Smooth muscle cell (in vitro differentiated cells): ENCODE results near the gene MRAP. TPM values are rescaled to one million over a fixed set of nuclear protein-coding genes. Genes with fewer than 3 reads are reported as not detected.

ENCODE experiments used
- DNase-seq: peaks from one replicate; lab custom pipeline; 2025; ENCODE audit not compliant: unreplicated experiment; lab: John Stamatoyannopoulos, UW
- H2AFZ ChIP-seq: fragments of 200-600 bp; sonication (generic); 2 replicates; pipeline ENCODE4 v1.6.0; 2016; ENCODE audit warnings: antibody characterized with exemption, low read depth, mild to moderate bottlenecking
- H3F3A ChIP-seq: fragments of 200-600 bp; sonication (generic); 2 replicates; pipeline ENCODE4 v1.6.0; 2017; ENCODE audit warnings: antibody characterized with exemption, low read depth
- H3K27ac ChIP-seq: fragments of 200-600 bp; sonication (generic); 2 replicates; pipeline ENCODE4 v1.5.1; 2016; ENCODE audit warnings: low read depth, mild to moderate bottlenecking
- H3K27me3 ChIP-seq: fragments of 200-600 bp; sonication (generic); 2 replicates; pipeline ENCODE4 v1.6.1; 2016; ENCODE audit warnings: low read depth, mild to moderate bottlenecking
- H3K36me3 ChIP-seq: fragments of 200-600 bp; sonication (generic); 2 replicates; pipeline ENCODE4 v1.5.1; 2016; ENCODE audit warnings: low read depth
- H3K4me1 ChIP-seq: fragments of 200-600 bp; sonication (generic); 2 replicates; pipeline ENCODE4 v1.5.1; 2016; ENCODE audit warnings: low read depth
- H3K4me2 ChIP-seq: fragments of 200-600 bp; sonication (generic); 2 replicates; pipeline ENCODE4 v1.6.0; 2016; ENCODE audit warnings: mild to moderate bottlenecking
- H3K4me3 ChIP-seq: fragments of 200-600 bp; sonication (generic); 2 replicates; pipeline ENCODE4 v1.5.1; 2016; ENCODE audit warnings: mild to moderate bottlenecking
- H3K79me2 ChIP-seq: fragments of 200-600 bp; sonication (generic); 2 replicates; pipeline ENCODE4 v1.6.0; 2016; ENCODE audit warnings: low read depth, mild to moderate bottlenecking
- H3K9ac ChIP-seq: fragments of 200-600 bp; sonication (generic); 2 replicates; pipeline ENCODE4 v1.6.0; 2016; ENCODE audit warnings: low read depth
- H3K9me3 ChIP-seq: fragments of 200-600 bp; sonication (generic); replicated peaks from 2 replicates; pipeline ENCODE4 v1.5.1; 2016; ENCODE audit warnings: low read depth
- H4K20me1 ChIP-seq: fragments of 200-600 bp; sonication (generic); 2 replicates; pipeline ENCODE4 v1.6.0; 2016; ENCODE audit warnings: low read depth
- CTCF ChIP-seq: fragments of 200-600 bp; sonication (generic); IDR thresholded peaks from 2 replicates; pipeline ENCODE4 v1.5.1; 2017; ENCODE audit warnings: borderline replicate concordance, mild to moderate bottlenecking, antibody characterized with exemption; ENCODE audit not compliant: insufficient read depth, poor library complexity, severe bottlenecking
- WGBS: methylation state at CpG from one replicate; pipeline ENCODE4 v1.1.7; 2016; ENCODE audit warnings: low lambda C conversion rate; 5-methylcytosine and 5-hydroxymethylcytosine counted together
- polyA plus RNA-seq: library from polyadenylated mRNA; unstranded; fragments of >200 nt; fragmentation: Nextera tagmentation; extraction: Ambion mirVana; gene quantifications from 2 replicates; pipeline ENCODE4 v1.2.1, GENCODE V29; 2016
- total RNA-seq: library from RNA; depleted of rRNA; stranded (reverse); fragments of >200 nt; gene quantifications from 2 replicates; pipeline ENCODE4 v1.2.3, GENCODE V29; 2014

Gene MRAP
- total and polyA plus RNA-seq, 2 experiments from 2014 or later, result not detected

DNA sequence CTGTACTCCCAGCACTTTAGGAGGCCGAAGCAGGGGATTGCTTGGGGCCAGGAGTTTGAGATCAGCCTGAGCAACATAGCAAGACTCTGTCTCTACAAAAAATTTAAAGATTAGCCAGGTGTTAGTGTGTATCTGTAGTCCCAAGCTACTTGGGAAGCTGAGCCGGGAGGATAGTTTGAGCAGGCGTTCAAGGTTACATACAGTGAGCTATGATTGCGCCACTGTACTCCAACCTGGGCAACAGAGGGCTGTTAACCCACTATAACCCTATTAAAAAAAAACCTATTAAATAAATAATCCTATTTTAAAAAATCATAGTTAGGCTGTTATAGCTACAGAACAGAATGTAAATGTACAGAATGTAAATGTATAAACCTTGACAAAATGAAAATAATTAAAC, 22.0 kb upstream of the MRAP start:
- no peak overlapping the region for H3K4me2 ChIP-seq
- peaks cover 16% of the 10 kb centered on the region for H3K79me2 ChIP-seq
- no peak overlapping the region for H2AFZ ChIP-seq
- no peaks in the 10 kb centered on the region for H3K36me3 ChIP-seq
- H3K4me3 ChIP-seq, result no peak overlapping the region
- H3K9me3 ChIP-seq, result no peaks in the 10 kb centered on the region
- DNase-seq, result no peak
- peaks cover 14% of the 10 kb centered on the region for H3K4me1 ChIP-seq
- no peak for TF ChIP-seq CTCF
- no peak overlapping the region for H3K27ac ChIP-seq
- no peaks in the 10 kb centered on the region for H3F3A ChIP-seq
- no peaks in the 10 kb centered on the region for H3K27me3 ChIP-seq
- 97% methylated on average over 4 of the region's 4 CpGs for WGBS
- no peaks in the 10 kb centered on the region for H4K20me1 ChIP-seq
- no peak overlapping the region for H3K9ac ChIP-seq

DNA sequence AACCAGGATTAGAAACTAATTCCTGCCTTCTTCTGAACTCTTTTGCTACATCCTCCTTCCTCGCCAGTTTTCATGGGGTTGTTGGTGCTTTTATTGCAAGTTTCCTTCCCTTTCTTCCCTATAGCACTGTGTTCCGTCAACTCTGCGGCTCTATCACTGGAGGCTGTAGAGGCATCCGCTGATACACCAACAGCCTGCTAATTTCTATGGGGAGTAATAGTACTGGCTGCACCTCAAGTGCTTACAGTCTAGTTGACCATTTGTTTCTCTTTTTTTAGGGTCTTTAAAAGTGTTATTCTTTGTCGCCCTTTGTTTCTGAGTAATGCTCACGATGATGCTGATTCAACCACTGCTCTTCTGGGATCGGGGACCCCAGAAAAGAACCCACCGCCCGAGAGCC, 20.6 kb upstream of the MRAP start:
- no peak for TF ChIP-seq CTCF
- Histone ChIP-seq H3K9ac (peak overlapping the region; percentile 76), H3K9me3 (no peaks in the 10 kb centered on the region), H3F3A (no peaks in the 10 kb centered on the region), H3K27me3 (no peaks in the 10 kb centered on the region), H3K79me2 (peaks cover 16% of the 10 kb centered on the region), H3K4me2 (peak overlapping the region; percentile 99), H4K20me1 (no peaks in the 10 kb centered on the region), H3K36me3 (no peaks in the 10 kb centered on the region), H3K4me1 (peaks cover 14% of the 10 kb centered on the region), H3K4me3 (peak overlapping the region; percentile 79), H3K27ac (no peak overlapping the region), H2AFZ (peak overlapping the region; percentile 88)
- WGBS, result 6% methylated on average over 9 of the region's 9 CpGs
- no peak for DNase-seq

- peak within 1 kb of the TSS; percentile 44 for H3K27ac ChIP-seq
- DNase-seq, result peak; percentile 95
- H3F3A ChIP-seq, result no peaks in the 10 kb centered on the region
- H2AFZ ChIP-seq, result peak within 1 kb of the TSS; percentile 88
- peaks cover 16% of the 10 kb centered on the region for H3K79me2 ChIP-seq
- H4K20me1 ChIP-seq, result no peaks in the 10 kb centered on the region
- no peaks in the 10 kb centered on the region for H3K36me3 ChIP-seq
- no peaks in the 10 kb centered on the region for H3K27me3 ChIP-seq
- 1% methylated on average over 64 of the region's 69 CpGs for WGBS
- peaks cover 14% of the 10 kb centered on the region for H3K4me1 ChIP-seq
- H3K9ac ChIP-seq, result peak within 1 kb of the TSS; percentile 77
- no peak for TF ChIP-seq CTCF
- H3K9me3 ChIP-seq, result no peaks in the 10 kb centered on the region
- peak within 1 kb of the TSS; percentile 79 for H3K4me3 ChIP-seq
- H3K4me2 ChIP-seq, result peak within 1 kb of the TSS; percentile 99
Measured at GRCh38 chr21:32278518-32279376, 19.9 kb upstream of the MRAP start, which contains the start of gene MIS18A. MIS18A (minus strand) TSS chr21:32279049; CDS start chr21:32279014, 35 bp downstream.
